Stimulated activated CD8-positive, alpha-beta memory T cell treated with anti-CD3 and anti-CD28 coated beads, Interleukin-4, amount 100 ng/mL, for 1 hour (primary cell): ENCODE data around the gene RARRES2.

ENCODE experiments used
- DNase-seq, 2 donors: peaks; one replicate each; pipeline ENCODE4 v3.0.0-alpha.2; 2020; ENCODE audit warnings: low read depth in 2 of 2, low spot score in 1 of 2

Gene RARRES2

DNA sequence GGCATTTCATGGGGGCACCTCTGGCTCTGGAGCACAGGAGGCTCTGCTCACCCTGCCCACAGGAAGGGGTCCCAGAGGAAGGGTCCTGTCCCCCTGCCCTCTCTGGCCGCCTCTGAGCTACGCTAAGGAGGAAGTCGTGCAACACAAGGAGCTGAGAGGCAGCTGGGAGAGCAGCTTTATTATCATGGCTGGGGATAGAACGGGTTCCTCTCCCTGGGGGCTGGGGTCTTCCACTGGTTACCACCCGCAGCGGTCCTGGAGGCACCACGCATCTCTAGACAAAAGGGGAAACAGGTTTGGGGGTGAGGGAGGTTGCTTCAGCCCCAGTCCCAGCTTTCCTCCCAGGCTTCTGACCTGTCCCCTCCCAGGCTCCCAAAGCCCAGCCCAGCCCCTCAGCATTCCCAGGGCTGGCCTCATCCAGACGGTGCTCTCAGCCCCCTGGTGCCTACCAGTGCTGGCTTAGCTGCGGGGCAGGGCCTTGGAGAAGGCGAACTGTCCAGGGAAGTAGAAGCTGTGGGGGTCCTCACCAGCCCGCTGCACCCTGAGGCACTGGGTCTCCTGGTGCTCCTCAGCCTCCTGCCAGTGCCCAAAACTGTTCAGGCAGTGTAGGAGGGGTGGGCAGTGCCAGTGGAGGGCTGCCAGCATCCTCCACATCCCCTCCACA lies 3.1 kb downstream of the RARRES2 start:
- no peak for DNase-seq

DNA sequence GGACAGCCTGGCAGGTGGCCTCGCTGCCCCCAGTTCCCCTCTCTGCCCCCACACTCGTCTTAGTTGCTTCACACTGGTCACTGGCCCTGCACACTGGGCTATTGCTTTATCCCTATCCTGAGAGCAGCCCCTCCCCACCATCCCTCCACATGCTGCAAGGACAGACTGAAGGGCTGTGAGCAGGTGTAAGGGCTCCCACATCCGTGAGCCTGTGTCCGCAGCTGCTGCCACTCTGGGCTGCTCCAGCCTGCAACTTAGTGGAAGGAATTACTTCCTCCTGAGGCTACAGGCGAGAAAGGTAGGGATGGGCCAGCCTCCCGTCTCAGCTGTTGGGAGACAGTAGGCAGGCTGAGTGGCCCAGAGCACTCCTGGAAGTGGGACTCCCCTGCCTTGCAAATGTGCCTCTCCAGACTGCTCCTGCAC lies 3.8 kb downstream of the RARRES2 start:
- no peak for DNase-seq

DNA sequence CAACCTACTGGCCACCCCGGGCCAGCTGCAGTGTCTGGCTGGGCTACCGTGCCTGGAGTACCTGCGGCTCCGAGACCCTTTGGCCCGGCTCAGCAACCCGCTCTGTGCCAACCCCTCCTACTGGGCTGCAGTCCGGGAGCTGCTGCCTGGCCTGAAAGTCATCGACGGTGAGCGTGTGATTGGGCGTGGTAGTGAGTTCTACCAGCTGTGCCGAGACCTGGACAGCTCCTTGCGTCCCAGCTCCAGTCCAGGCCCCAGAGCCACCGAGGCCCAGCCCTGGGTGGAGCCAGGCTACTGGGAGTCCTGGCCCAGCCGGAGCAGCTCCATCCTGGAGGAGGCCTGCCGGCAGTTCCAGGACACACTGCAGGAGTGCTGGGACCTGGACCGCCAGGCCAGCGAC lies 4.2 kb downstream of the RARRES2 start:
- DNase-seq, result no peak

DNA sequence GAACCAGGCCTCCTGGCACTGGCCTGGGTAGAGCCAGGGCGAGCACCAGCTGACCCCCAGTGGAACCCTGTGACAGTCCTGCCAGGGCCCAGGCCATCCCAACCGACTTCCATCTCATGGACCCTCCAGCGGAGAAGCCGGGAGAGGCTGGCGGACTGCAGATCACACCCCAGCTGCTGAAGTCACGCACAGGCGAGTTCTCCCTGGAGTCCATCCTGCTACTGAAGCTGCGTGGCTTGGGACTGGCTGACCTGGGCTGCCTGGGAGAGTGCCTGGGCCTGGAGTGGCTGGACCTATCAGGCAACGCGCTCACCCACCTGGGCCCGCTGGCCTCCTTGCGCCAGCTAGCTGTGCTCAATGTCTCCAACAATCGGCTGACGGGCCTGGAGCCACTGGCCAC lies 4.7 kb downstream of the RARRES2 start:
- no peak for DNase-seq

DNA sequence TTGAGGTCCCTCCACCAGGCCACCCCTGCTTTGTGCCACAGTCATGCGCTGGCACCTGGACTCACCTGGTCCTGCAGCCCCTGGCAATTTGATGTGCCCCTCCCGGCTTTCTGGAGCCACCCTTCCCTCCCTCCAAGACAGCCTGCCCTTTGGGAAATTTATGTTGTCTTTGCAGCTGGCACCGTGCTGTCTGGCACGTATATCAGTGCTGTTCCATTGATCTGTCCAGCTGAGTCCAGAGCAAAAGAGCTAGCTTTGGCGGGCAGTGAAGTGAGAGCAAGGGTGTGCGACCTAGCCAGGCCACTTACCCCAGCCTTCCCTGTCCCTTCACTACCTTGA lies 5.7 kb downstream of the RARRES2 start:
- no peak for DNase-seq

DNA sequence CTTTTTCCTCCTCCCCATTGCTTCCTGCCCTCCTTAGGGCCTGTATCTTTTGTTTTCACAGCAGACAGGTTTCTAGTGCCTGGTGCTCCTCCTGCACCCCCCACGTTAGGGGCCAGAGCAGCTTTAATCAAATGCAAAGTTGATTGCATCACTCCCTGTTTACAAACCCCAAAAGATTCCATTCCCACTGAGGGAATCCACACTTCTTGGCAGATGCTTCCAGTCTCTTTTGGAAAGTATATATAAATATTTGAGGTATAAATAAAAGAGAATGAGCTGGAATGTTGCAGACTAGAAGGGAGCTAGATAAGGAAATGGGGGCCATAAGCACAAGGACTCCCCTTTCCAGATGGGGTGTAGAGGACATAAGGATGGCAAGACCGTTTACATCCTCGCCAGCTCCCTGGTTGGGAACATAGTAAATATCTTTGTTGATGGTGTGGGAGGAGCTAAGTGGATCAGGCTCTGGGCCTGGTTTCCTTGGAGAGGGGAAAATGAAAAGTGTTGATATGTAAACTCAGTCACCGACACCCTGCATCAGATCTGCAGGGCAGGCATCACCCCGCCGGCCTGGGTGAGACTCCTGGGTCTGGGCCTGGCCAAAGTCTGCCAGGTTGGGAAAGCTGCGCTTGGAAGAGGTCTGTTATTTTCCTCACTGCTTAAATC lies 6.2 kb downstream of the RARRES2 start:
- no peak for DNase-seq

DNA sequence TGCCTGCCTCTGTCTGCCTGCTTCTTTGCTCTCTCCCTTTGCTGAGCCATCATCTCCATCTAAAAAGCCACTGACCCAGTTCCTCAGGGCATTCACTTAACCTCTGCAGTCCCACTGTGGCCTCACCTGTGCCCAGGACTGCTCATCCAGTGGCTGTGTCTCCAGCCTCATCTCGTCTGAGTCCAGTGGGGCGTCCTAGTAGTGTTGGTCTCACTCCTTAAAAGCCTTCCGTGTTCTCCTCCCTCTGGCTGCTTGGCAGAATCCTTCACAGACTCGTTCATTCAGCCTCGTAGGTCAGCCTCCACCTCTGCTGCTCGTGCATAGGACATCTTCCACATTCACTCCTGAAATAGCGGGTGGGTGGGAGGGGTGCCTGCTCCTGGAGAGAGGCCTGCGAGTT lies 7.3 kb downstream of the RARRES2 start:
- DNase-seq, result no peak

DNA sequence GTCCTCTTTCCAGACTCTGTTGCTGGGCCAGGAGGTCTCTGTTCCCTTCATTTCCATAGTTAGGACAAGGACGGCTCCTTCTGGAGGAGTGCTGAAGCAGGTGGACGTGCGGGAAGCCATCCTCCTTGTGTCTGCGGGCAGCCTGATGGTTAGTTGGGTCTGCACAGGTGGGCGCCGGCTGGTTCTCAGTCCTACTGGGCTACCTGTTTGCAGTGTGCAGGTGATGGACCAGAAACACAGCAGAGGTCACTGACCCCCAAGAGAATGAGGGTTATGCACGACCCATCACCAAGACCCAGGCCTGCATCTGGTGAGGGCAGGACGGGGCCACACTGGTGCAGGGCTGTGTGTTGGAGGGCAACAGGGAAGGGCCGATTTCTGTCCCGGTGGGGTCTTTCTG lies 7.8 kb downstream of the RARRES2 start:
- DNase-seq, result no peak

DNA sequence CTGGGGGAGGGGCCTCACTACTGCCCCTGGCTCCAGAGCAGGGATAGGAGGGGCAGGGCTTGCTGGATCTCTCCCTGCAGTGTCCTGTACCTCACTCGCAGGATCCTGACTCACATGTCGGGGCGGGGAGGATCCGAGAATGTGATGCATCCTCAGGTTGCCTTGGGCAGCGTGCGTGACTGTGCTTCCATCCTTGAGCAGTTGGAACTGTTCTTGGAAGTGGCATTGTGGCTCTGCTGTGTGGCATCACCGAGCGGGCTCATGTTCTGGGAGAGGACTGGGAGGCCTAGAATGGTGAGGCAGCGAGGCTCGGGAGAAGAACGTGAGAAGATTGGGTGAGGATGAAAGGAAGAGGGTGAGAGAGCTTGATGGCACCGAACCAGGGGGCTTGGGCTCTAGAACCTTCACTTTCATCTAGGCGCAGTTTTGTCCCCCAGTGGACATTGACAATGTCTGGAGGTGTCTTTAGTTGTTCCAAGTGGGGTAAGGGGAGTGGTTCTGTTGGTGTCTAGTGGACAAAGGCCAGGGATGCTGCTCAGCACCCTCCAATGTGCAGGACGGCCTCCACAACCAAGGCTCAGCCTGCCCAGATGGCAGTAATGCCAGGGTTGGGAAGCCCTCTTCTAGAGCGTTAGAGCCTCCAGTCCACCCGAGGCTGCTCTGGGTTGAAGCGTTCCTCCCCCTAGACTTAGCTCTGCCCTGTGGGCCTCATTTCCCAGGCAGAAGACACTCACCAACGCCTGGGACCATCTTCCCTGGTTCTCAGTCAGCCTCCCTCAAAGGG lies 8.4 kb downstream of the RARRES2 start:
- DNase-seq, result no peak

DNA sequence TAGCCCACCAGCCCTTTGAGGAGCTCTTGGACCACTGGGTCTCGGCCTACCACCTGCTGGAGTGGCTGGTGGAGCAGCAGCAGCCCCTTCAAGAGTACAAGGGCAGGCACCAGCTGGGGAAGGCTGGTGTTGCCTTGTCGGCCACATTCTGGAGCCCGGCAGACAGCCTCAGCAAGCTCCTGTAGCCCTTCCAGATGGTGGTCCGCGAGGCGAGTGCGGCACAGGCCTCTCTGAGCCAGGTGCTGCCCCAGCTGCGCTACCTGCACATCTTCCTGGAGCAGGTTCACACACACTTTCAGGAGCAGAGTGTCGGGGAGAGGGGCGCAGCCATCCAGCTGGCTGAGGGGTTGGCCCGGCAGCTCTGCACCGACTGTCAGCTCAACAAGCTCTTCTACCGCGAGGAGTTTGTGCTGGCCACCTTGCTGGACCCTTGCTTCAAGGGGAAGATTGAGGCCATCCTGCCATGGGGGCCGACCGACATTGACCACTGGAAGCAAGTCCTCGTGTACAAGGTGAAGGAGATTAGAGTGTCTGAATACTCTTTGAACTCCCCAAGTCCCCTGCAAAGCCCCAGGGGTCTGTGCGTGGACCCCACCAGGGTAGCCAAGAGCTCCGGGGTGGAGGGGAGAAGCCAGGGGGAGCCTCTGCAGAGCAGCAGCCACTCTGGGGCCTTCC lies 11.1 kb downstream of the RARRES2 start:
- DNase-seq, result no peak

DNA sequence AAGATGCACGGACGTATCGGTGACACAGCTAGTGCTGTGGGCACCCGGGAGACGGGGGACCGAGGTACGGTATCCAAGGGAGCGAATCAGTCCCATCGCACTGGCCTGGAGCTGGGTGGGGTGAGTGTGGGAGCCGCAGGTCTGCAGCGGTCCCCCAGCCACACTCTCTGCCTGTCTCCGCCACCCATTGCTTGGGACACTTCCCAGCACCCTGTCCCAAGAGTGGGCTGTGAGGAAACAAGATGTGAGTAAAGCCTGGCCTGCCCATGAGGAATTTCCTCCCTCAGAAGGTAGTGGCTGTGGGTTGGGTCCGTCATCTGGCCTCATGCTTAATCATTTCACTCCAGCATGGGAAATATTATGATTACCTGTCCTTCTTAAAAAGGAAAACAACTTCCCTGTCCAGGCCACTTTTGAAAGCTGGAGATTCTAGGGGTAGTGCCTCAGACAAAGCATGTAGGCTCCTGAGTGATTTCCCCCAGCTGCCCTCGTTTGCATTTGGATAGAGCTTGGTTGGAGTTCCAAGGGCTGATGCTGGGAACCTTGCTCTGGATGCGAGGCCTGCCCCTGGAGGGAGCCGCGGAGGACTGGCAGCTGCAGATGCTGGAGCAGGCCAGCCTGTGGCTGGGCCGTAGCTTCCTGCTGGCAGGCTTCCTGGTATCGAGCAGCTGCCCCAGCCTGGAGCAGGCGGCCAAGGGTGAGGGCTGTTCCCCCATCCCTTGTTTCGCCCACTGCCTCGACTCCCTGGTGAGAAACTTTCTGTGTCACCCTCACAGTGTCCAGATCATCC lies 11.9 kb downstream of the RARRES2 start:
- no peak for DNase-seq

DNA sequence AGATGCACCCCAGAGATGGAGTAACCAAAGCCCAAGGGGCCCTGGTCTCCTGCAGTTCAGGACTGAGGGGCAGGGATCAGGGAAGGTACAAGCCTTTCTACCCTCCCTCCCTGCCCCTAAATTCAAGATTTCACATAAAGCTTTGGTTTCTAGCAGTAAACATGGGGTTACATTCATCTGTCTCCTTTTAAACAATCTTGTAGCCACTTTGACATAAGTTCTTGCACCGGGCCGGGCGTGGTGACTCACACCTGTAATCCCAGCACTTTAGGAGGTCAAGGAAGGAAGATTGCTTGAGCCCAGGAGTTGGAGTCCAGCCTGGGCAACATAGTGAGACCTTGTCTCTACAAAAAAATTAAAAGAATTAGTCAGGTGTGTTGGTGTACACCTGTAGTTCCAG lies 14.1 kb downstream of the RARRES2 start:
- no peak for DNase-seq

DNA sequence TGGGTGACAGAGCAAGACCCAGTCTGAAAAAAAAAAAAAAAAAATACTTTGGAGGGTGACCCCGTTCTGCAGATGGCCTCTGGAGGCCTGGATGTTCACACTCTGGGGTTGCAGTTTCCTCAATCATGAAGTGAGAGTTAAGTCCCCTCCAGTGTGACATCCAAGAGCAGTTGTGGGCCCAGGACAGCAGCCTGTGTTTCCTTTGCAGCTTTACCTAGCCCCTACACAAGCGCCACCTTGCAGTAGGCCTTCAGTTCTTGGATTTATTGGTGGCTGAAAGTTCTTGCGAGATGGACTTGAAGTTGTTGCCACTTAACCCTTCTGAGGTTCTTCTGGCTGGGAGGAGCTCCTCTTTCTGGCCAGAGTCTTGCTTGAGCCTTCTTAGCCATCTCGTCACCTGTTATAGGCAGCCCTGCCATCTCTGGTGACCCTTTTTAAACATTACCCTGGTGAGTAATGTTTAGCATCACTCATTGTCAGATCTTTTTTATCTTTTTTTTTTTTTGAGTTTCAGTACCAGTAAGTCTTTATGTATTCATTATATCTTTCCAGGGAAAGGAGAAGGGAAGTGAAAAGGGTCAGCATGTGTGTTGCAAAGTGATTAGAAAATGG lies 14.7 kb downstream of the RARRES2 start:
- no peak for DNase-seq

DNA sequence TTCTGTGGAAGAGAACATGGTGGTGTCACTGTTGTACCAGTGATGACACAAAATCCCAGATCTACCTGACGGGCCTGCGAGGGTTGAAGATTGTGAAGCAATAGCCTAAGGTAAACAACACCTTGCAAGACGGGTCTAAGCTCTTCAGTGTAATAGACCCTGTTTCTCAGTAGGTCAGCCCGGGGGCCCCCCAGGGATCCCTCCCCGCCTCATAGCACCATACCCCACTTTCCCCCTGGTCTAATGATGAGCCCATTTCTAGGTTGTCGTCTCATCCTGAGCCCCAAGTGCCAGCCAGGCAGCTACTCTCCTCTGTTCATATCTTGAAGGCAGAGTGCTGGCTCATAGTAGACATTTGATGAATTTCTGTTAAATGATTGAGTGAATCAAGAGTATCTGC lies 15.5 kb downstream of the RARRES2 start:
- no peak for DNase-seq

DNA sequence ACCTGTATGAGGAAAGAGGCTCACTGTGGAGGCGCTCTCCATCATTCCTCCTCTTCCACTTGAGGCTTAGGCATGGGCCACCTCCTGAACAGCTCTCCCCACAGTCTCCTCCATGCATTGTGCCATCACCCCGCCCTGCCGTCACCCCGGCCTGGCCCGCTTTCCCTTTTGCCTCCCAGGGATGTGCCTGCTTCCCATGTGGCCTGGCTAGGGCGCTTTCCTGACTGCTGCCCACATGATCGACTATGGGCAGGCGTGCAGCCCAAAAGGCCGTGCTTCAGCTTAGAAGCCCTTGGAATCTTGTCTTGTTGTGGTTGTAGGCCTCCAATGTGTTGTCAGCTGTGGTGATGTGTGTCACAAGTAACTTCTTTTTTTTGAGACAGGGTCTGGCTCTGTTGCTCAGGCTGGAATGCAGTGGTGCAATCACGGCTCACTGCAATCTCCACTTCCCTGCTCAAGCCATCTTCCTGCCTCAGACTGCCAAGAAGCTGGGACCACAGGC lies 16.3 kb downstream of the RARRES2 start:
- DNase-seq, result no peak

DNA sequence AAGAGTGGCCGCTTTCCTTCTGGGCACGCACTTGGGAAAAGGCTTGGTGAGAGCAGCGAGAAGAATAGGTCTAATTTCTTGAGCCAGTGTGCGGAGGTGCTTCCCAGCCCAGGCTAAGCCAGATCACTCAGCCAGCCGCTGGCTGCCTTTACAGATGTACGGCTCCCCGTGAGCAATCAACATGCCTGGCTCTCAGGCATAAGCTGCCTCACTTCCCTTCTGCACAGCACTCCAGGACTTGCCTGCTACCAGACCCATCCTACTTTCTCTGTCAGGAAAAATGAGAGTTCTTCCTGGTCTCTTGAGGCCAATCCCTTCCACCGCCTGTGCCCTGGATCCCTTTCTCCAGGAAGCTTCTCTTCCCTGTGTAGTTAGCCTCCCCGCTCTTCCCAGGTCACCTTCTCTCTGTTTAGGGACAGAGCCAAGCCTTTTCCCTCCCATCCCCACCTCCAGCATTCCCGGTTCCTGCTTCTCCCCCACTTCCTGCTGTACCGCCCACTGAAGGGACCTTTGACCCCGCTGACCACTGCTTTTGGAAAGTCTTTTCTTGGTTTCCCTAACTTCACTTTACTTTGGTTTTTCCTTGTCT lies 17.0 kb downstream of the RARRES2 start:
- no peak for DNase-seq

DNA sequence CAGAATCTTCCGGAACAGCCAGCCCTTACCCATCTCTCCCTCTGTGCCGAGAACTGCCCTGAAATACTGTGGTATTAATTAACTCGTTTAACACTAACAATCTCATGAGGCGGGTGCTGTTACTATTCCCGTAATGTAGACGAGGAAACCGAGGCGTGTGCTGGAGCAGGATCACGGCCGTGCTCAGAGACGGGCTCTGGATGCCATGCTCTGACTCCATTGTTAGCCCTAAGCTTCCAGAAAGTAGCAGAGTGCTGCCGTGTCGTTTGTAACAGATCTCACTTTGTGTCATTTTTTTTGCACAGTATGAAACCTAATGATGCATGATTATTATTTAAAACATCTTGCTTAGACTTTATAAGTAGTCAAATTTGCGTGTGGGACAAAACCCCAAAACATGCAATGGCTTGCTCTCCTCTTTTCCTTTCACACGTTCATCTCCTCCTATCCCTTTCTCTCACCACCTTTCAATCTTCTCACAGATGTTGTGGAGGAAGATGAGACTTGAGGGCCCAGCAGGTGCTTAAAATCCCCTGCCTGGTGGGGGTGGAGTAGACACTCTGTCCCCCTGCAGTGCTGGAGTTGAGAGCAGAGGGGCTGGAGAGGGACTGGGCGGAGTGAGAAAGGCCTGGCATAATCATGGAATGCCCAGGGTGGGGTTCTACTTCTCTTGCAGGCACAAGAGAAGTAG lies 17.6 kb downstream of the RARRES2 start:
- DNase-seq, result no peak

DNA sequence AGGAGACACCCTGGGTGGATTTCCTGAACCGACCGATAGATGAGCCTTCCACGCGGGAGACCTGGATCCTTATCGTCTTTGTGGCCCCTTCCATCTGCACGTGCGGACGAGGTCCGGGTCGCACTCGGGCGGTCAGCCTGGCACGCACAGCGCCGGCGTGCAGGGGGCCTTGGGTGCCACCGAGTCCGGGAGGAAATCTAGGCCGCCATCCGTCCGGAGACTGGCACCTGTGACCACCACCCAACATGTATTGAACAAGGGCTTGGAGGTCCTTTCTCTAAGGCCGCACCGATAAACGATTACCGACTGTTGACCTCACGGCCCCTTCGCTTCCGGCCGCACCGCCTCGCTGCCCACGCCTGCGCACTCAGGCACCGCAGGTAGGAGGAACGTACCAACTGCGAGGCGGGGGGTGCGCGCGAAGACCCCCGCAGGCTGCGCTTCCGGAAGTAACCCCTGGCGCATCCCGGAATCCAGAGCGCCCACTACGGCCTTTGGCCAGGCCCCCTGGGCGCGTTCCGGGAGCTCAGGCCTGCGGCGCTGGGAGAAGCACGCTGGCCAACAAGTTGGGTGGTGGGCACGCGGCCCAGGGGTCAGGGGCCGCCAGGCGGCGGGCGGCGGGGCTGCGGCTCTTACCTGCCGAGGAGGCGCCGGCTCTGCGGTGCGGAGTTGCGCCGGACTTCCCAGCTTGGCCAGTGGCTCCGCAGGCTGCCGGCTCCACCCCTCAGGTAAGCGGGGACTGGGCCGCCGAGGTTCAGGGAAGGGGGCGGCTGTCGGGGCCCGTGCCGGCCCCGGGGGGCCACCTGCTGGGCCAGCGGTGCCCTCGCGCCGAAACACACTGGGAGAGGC lies 18.4 kb downstream of the RARRES2 start, which contains the start of the genes ACTR3C and LRRC61:
Gene ACTR3C, minus strand, starts transcription at position 713 of the 849 bp plus-strand sequence. CDS start 28,249 bp downstream, outside the sequence.
Gene LRRC61, plus strand, starts transcription at position 523 of the 849 bp plus-strand sequence. CDS start 13,507 bp downstream, outside the sequence.
- DNase-seq, result peak; percentile 36 to 39
